ENCODE results near the gene LCAT.
"Not testable (repeated sequence)": the region's sequence is repeated elsewhere in the genome, so short reads cannot be mapped to it uniquely, and the experiment has no call there.

Gene LCAT

GRCh38 chr16:67931712-67932461 is 12.0 kb downstream of the LCAT start, which contains the start of gene CTRL:
Gene CTRL, minus strand, starts transcription at chr16:67931862. Its CDS starts 10 bp downstream, at chr16:67931852.
- DNase-seq = no peak

GRCh38 chr16:67930678-67931211 is 13.2 kb downstream of the LCAT start:
- DNase-seq = no peak

DNA sequence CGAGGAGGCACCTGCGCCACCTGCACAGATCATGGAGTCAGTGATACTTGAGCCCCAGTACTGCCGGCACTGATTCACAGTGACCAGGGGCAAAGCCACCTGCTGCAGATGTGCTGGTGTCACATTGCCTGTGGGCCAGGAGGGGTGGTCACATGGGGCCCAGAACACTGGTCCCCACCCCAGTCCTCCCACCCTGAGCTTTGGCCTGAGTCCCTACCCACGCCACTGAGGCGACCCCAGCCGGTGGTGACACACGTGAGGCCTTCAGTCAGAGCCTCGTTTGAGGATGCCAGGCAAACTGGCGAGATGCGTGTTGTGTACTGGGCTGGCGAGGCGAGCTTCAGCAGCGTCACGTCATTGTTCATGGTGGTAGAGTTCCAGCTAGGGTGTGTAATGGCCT is 13.7 kb downstream of the LCAT start:
- no peak for DNase-seq

GRCh38 chr16:67928561-67929364 is 15.2 kb downstream of the LCAT start:
- DNase-seq = peak; percentile 69 to 81

- no peak for DNase-seq
These were observed 15.8 kb downstream of the LCAT start for GRCh38 chr16:67928147-67928546.

DNA sequence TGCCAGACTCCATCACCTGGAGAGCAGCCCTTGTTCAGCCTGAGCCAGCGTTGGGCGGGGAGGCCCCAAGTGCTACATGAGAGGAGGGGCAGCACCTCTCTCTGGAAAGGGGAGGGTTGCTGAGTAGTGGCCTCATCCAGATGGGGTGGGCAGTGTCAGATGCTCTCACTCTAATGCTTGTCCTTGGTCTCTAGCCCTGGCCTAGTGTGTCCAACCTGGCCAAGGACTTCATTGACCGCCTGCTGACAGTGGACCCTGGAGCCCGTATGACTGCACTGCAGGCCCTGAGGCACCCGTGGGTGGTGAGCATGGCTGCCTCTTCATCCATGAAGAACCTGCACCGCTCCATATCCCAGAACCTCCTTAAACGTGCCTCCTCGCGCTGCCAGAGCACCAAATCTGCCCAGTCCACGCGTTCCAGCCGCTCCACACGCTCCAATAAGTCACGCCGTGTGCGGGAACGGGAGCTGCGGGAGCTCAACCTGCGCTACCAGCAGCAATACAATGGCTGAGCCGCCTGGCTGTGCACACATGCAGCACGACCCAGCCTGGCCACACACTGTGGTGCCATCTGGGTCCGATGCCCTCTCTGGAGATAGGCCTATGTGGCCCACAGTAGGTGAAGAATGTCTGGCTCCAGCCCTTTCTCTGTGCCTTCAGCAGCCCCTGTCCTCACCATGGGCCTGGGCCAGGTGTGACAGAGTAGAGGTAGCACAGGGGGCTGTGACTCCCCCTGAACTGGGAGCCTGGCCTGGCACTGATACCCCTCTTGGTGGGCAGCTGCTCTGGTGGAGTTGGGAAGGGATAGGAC is 16.6 kb downstream of the LCAT start:
- no peak for DNase-seq

DNA sequence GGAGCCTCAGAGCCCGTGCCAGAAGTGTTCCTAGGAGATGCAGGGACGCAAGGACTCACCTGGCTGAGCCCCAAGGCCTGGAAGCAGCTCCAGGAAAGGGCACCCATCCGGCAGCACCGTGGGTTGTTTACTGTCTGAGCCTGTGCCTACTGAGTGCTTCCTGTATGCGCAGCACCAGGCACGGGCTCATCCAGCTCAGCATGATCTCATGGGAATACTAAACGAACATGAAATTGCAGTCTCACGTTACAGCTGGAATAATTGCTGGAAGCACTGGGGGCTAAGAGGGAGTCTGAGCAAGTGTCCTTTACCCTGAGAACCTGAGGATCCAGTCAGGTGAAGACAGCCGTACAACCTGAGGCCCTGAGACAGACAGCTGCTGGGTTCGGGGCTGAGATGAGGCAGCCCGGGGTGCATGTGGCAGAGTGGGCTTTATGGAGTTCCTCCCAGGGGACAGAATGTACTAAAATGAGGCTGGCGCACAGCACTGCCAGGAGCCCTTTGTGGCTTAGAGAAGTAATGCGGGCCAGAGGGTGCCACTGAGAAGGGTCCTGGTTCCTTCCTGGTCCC is 17.7 kb downstream of the LCAT start:
- DNase-seq = no peak

DNA sequence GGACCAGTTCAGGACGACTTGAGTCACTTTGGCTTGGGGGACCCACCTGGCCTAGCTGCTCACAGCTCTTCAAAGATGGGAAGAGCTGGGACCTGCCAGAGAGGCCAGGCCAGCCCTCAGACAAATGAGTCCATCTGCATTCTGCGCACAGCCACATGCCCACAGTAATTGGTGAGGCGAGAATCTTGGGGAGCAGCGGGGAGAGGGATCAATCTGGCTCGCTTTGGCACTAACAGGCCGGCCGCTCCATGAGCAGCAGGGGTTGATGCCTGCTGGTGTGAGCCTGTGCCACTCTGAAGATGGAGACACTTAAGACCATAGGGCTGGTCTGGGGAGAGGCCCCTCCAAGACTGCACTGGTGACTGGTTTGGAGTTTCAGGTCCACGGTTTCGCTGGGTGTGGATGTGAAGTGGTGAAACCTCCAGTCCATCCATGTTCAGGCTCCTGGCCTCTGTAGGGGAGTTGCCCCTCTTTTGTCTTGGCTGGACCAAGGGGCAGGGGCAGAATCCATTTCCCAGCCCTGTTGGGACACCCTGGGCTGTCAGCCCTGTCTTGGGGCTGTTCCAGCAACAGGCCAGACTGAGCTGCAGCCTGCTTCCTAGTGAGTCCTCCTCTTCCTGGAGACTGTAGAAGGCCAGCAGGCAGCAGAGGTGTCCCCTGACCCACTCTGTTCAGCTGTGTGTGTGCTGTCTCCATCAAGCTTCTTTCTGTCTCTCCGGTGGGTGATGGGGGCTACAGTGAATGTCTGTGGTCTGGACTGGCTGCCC is 19.6 kb downstream of the LCAT start:
- no peak for DNase-seq

DNA sequence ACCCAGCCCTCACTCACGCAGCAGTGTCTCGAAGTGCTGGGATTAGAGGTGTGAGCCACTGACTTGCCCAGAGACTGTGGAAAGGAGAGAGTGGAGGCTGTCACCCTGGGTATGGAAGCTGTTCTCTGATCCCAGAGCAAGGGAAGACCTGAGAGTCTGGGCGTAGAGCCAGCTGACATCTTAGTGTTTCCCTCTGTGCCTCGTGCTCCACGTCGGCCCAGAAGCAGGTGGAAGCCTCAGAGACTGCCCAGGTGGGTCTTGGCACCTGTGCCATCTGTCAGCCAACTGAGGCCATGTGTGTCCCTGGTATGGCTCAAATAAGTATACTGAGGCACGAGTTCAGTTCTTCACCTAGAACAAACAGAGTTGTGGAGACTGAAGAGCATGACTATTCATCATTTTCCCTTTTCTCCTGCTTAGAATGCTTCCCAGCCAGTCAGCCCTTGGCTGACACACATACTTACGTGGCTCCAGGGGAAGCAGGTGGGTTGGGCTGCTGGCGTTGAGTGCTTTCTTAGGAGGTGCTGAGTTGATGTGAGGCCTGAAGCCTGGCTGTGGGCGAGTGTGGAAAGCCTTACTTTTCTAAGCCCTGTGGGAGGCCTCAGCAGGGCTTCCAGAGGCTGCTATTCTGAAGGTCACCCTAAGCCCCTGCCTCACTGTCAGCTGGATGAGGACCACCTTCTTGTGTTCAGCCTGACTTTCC is 20.4 kb downstream of the LCAT start:
- no peak for DNase-seq

- DNase-seq = no peak
These were observed 21.2 kb downstream of the LCAT start for GRCh38 chr16:67922740-67923139.

DNA sequence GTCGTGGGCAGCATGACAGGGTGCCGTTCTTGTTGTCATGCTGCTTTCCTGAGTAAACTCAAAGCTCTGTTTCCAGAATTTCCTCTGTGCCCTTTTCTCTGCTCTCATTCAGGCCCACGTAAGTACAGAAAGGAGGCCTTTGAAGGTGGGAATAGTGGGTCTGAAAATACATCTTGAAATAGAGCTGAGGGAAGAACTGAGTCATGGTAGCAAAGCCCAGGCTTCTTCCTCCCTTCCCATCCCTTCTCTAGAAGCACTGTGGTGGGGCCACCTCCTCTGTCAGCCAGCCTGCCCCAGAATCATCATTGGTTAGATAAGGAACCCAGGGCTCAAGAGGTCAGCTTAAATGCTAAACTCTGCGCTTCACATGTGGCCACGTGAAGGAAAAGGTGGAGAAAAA is 21.7 kb downstream of the LCAT start:
- no peak for DNase-seq

DNA sequence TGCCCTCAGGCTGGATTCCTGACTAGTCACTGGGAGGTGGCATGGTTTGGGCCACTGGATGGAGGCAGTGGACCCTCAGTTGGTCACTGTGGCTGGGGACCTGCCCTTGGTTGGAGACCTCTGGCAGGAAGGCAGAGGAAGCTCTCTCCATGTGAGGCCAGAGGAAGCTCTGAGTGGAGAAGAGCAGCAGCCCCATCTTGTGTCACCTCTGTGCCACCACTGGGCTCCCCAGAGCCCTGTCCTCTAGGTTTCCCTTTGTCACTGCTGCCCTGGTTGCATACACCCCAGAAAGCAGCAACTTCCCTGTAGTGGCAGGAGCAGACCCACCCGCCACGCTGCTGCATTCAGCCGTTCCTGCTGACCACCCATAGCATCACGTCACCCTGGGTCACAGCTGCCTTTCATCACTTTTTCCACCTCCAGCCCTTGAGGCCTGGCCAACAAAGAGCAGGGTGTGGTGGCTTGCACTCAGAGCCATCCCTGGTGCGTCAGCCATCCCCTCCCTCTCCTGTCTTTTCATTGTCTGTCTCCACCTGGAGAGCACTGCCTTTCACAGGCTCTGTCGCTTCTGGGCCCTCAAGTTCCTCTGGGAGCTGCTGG is 24.2 kb downstream of the LCAT start:
- DNase-seq = no peak

DNA sequence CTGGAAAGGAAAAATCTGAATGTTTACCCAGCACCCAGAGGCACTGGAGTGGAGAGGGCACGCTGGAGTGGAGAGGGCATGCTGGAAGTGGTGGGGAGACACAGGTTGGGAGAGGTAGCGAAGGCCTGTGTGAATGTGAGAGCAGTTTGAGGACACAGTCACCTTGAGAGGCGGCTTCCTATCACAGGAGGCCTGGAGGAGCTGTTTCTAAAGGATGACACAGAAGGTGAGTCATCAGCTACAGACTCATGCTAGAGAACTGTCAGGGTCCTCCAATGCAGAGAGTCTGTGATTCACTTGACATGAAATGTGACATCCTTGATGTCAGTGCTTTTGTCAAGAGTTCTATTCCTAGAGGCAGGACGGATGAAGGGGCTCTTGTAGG is 26.1 kb downstream of the LCAT start:
- DNase-seq = no peak

- DNase-seq = no peak
These were observed 26.6 kb downstream of the LCAT start for GRCh38 chr16:67917140-67917851.

GRCh38 chr16:67915831-67916723 is 27.8 kb downstream of the LCAT start:
- DNase-seq = no peak

GRCh38 chr16:67915496-67915769 is 28.5 kb downstream of the LCAT start:
- DNase-seq = not testable (repeated sequence)

GRCh38 chr16:67914758-67915495 is 29.0 kb downstream of the LCAT start:
- DNase-seq = no peak

GRCh38 chr16:67910158-67910557 is 33.8 kb downstream of the LCAT start:
- DNase-seq = no peak
